Left lung (tissue), 10 donors: ENCODE measurements around the gene TACO1. TPM values are rescaled to one million over a fixed set of nuclear protein-coding genes. Genes with fewer than 3 reads are reported as not detected.

ENCODE experiments used
- ATAC-seq: fragments of 200-7000 bp; cut with Tn5 transposase; one replicate; pipeline ENCODE4 v1.9.1; 2020; ENCODE audit warnings: moderate library complexity
- DNase-seq, 4 donors: peaks; one replicate each; pipeline ENCODE4 v3.0.0-alpha.2; 2013 to 2020
- H3K27ac ChIP-seq, 2 donors: fragments of 200-600 bp; sonication (generic) in 1 of 2; one replicate each; pipeline versions ENCODE4 v1.5.0 to v1.8.0; 2020 to 2021
- H3K27me3 ChIP-seq, 2 donors: fragments of 200-600 bp; sonication (generic) in 1 of 2; one replicate each; pipeline versions ENCODE4 v1.5.0 to v1.8.0; 2020 to 2021
- H3K36me3 ChIP-seq, 2 donors: fragments of 200-600 bp; sonication (generic) in 1 of 2; one replicate each; pipeline versions ENCODE4 v1.5.0 to v1.8.0; 2020 to 2021
- H3K4me1 ChIP-seq, 2 donors: fragments of 200-600 bp; one replicate each; pipeline ENCODE4 v1.8.0; 2021
- H3K4me3 ChIP-seq, 2 donors: fragments of 200-600 bp; sonication (generic) in 1 of 2; one replicate each; pipeline versions ENCODE4 v1.5.0 to v1.8.0; 2020 to 2021; ENCODE audit warnings: mild to moderate bottlenecking in 1 of 2
- H3K9me3 ChIP-seq, 2 donors: fragments of 200-600 bp; sonication (generic) in 1 of 2; one replicate each; pipeline versions ENCODE4 v1.5.0 to v1.8.0; 2020 to 2021
- intact Hi-C, 2 donors: fragments of 100-400 bp; cut with DNase I; formaldehyde crosslinking; loops; one replicate each; pipeline versions ENCODE4 v1.11.2 to v1.14.2; 2022
- polyA plus RNA-seq, 6 donors: library from polyadenylated mRNA; unstranded; fragments of 120-200 nt; gene quantifications; one replicate each; pipeline ENCODE4 v1.2.1, GENCODE V29; 2013; ENCODE audit not compliant: insufficient read length in 6 of 6
- total RNA-seq, 2 donors: library from RNA; stranded (reverse); fragmentation: NEBNext Ultra II Directional; extraction: Animal tissue kit (Norgen Biotek cat#: 25700); gene quantifications; one replicate each; pipeline ENCODE4 v1.2.1, GENCODE V29; 2021
- TF ChIP-seq, protein P1 (sequence below), 2 donors: fragments of 200-600 bp; sonication (generic) in 1 of 2; IDR thresholded peaks; one replicate each; pipeline versions ENCODE4 v1.5.0 to v1.8.0; 2021; ENCODE audit warnings: antibody characterized with exemption in 2 of 2
- donor health status: DM: no; HTN: yes; CAD: no.
- donor health status: DM: no; HTN: no; CAD: no.

The TACO1 gene
- total and polyA plus RNA-seq, 8 donors = 15.1 to 20.2 (median 18.1) TPM

DNA sequence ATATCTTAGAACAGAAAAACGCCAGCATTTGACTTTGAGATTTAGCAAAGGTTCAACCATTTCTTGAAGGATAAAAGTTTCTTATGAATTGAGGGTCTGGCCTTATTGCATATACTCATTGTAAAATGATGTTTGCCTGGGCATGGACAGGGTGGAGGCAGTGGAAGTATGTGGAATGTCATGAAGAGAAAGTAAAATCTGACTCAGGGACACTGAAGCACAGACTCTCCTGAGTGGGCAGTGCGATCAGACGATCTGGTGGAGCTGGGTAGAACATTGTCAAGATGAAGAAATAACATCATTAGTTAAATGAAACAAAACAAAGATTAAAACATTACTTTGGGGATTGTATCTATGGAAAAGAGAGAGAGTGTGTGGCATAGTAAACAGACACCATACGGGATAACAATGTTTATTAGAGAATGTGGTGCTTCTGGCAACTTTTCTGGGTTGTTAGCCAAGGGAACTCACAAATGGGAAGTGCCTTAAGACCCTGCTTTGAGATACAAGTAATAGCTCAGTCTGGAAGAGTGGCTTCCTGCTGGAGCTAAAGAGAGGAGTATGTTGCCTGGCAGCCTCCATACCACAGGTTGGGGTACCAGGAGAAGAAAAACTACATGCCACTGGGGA, 26.0 kb downstream of the TACO1 start:
- Histone ChIP-seq H3K9me3 (no peaks in the 10 kb centered on the region), H3K27ac (peak overlapping the region in 1 of 2 donors; percentile 69), H3K36me3 (peaks cover 0 to 7% of the 10 kb centered on the region in 2 donors), H3K27me3 (no peaks in the 10 kb centered on the region), H3K4me3 (no peak overlapping the region), H3K4me1 (peaks cover 22 to 83% of the 10 kb centered on the region in 2 donors)
- TF ChIP-seq, protein P1, sequence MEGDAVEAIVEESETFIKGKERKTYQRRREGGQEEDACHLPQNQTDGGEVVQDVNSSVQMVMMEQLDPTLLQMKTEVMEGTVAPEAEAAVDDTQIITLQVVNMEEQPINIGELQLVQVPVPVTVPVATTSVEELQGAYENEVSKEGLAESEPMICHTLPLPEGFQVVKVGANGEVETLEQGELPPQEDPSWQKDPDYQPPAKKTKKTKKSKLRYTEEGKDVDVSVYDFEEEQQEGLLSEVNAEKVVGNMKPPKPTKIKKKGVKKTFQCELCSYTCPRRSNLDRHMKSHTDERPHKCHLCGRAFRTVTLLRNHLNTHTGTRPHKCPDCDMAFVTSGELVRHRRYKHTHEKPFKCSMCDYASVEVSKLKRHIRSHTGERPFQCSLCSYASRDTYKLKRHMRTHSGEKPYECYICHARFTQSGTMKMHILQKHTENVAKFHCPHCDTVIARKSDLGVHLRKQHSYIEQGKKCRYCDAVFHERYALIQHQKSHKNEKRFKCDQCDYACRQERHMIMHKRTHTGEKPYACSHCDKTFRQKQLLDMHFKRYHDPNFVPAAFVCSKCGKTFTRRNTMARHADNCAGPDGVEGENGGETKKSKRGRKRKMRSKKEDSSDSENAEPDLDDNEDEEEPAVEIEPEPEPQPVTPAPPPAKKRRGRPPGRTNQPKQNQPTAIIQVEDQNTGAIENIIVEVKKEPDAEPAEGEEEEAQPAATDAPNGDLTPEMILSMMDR (IDR thresholded peaks at IDR 0.05) = no peak
- ATAC-seq = no peak
- peak in 2 of 4 donors; percentile 29 to 52 for DNase-seq
- intact Hi-C loops = no loop called here

DNA sequence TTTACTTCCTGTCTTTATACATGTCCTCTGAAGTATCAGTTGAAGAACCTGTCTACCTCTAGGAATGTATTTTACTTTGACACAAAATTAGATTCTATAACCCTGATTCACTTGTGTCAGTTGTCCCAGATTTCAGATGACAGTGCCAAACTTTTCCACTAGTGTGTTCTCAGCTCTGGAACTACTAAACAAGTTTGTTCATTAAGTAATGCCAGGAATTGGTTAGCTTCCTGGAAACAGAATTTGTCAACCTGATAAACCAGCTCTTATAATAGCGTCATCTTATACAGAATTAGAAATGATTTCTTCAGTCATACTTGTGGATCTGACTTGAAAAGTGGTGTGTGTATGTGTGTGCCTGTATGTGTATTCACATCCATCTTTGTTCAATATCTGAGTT, 28.9 kb downstream of the TACO1 start:
- Histone ChIP-seq H3K27ac (peak overlapping the region in 1 of 2 donors; percentile 42), H3K9me3 (no peaks in the 10 kb centered on the region), H3K36me3 (peaks cover 0 to 23% of the 10 kb centered on the region in 2 donors), H3K4me1 (peaks cover 34 to 97% of the 10 kb centered on the region in 2 donors), H3K27me3 (no peaks in the 10 kb centered on the region), H3K4me3 (no peak overlapping the region)
- ATAC-seq = peak; percentile 35
- intact Hi-C loops = no loop called here
- DNase-seq = no peak
- TF ChIP-seq, protein P1 (IDR thresholded peaks at IDR 0.05) = no peak

DNA sequence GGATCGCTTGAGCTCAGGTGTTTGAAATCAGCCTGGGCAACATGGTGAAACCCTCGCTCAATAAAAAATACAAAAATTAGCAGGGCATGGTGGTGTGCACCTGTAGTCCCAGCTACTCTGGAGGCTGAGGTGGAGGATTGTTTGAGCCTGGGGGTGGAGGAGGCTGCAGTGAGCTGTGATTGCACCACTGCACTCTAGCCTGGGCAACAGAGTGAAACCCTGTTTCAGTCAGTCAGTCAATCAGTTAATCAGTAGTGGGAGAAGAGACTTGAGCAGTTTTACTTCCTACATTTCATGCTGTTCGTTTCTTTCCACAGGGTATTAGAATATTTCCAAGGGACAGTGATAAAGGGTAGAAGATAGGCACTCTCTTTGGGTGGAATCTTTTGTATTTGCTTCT, 30.4 kb downstream of the TACO1 start:
- TF ChIP-seq, protein P1 (IDR thresholded peaks at IDR 0.05) = no peak
- H3K9me3 ChIP-seq = no peaks in the 10 kb centered on the region
- peak overlapping the region in 1 of 2 donors; percentile 24 for H3K27ac ChIP-seq

DNA sequence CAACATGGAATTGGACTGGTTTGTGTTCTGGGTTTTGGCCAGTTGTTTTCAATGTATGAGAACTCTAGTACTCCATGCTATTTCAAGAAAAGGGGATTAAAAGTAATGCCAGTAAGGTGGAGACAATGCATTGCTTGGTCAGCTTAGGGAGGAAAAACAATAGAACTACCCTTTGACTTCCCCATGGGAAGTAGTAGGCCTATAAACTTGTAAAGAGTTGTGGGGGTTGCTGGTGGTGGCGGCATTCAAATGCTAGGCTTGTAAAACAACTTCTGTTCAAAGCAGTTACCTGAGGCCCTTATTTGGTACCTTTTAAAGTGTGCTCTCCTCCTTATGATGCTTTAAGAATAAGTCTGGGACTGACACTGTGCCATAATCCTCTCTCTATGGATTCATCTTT, 30.9 kb downstream of the TACO1 start:
- peaks cover 28 to 89% of the 10 kb centered on the region in 2 donors for H3K4me1 ChIP-seq
- H3K27ac ChIP-seq = peak overlapping the region in 1 of 2 donors; percentile 10
- intact Hi-C loops = no loop called here
- TF ChIP-seq, protein P1 (IDR thresholded peaks at IDR 0.05) = no peak
- H3K27me3 ChIP-seq = no peaks in the 10 kb centered on the region
- H3K36me3 ChIP-seq = peaks cover 0 to 33% of the 10 kb centered on the region in 2 donors
- ATAC-seq (no peak), DNase-seq (no peak)
- no peaks in the 10 kb centered on the region for H3K9me3 ChIP-seq
- H3K4me3 ChIP-seq = no peak overlapping the region

More for the DNA sequence above, 30.4 kb downstream of the TACO1 start:
- DNase-seq = no peak
- H3K4me3 ChIP-seq = no peak overlapping the region
- no peaks in the 10 kb centered on the region for H3K27me3 ChIP-seq
- peaks cover 0 to 27% of the 10 kb centered on the region in 2 donors for H3K36me3 ChIP-seq
- no peak for ATAC-seq
- intact Hi-C loops = no loop called here
- peaks cover 30 to 95% of the 10 kb centered on the region in 2 donors for H3K4me1 ChIP-seq

DNA sequence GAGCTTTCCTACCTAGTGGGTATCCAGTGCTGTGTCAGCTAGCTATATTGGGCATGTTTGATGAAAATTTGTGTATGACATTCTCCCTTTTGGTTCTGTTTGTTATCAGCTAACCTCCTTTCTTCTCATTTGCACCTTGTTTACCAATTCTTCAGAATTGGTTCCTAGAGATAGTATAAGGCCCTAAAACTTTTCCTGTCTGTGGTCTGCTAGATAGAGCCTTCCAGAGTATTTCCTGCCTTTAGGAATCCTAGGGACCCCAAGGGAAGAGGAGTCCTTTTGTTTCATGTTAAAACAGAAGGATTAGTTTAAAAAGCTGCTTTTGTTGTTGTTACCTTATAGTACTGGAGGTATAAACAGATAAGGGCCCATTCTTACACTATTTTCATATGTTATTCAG, 33.0 kb downstream of the TACO1 start:
- no peak for DNase-seq
- Histone ChIP-seq H3K27ac (peak overlapping the region; percentile 10 to 66), H3K9me3 (no peaks in the 10 kb centered on the region), H3K4me3 (no peak overlapping the region), H3K4me1 (peaks cover 21 to 71% of the 10 kb centered on the region in 2 donors), H3K36me3 (peaks cover 0 to 48% of the 10 kb centered on the region in 2 donors), H3K27me3 (no peaks in the 10 kb centered on the region)
- TF ChIP-seq, protein P1 (IDR thresholded peaks at IDR 0.05) = no peak
- no peak for ATAC-seq
- intact Hi-C loops = no loop called here
